IMR-90 (cell line): Measurements from ENCODE around the gene MIER2. TPM values are rescaled to one million over a fixed set of nuclear protein-coding genes. Genes with fewer than 3 reads are reported as not detected.

Source experiments
- ATAC-seq: fragments of 200-7000 bp; cut with Tn5 transposase; 2 replicates; pipeline ENCODE4 v1.9.1; 2020; ENCODE audit warnings: low read depth, mild to moderate bottlenecking, moderate library complexity
- BruUV-seq: library from RNA; stranded (reverse); fragments of 400-500 nt; replicated peaks from 2 replicates; lab custom pipeline; 2021; lab: Mats Ljungman, UMichigan
- CTCF ChIA-PET: fragments of 300-600 bp; formaldehyde crosslinking; extraction: SDS; loops from one replicate; lab custom pipeline; 2021; ENCODE audit warnings: antibody characterized with exemption; lab: Yijun Ruan, JAX
- POLR2A ChIA-PET: fragments of 300-600 bp; sonication (Branson Sonifier 250); formaldehyde crosslinking; loops from one replicate; lab custom pipeline; 2022; ENCODE audit warnings: antibody characterized with exemption; ENCODE audit not compliant: unreplicated experiment; lab: Charles Lee
- DNase-seq: peaks from one replicate; pipeline ENCODE4 v3.0.0; 2013
- H2AFZ ChIP-seq: replicated peaks from 2 replicates; pipeline ENCODE3; 2013; ENCODE audit warnings: low read length, mild to moderate bottlenecking; ENCODE audit not compliant: poor library complexity
- H2AK5ac ChIP-seq: 2 replicates; pipeline ENCODE4 v1.6.1; 2013; ENCODE audit warnings: low read depth, low read length, inconsistent platforms
- H2AK9ac ChIP-seq: replicated peaks from 2 replicates; pipeline ENCODE3; 2013; ENCODE audit warnings: mild to moderate bottlenecking, low read depth, low read length, moderate library complexity; ENCODE audit not compliant: poor library complexity
- H2BK120ac ChIP-seq: 2 replicates; pipeline ENCODE4 v1.6.1; 2013; ENCODE audit warnings: low read depth, low read length, inconsistent platforms
- H2BK15ac ChIP-seq: 3 replicates; pipeline ENCODE4 v1.6.1; 2013; ENCODE audit warnings: low read depth, low read length, inconsistent platforms
- H2BK20ac ChIP-seq: 2 replicates; pipeline ENCODE4 v1.6.1; 2013; ENCODE audit warnings: low read depth, mild to moderate bottlenecking, inconsistent platforms, low read length, moderate library complexity
- H2BK5ac ChIP-seq: 2 replicates; pipeline ENCODE4 v1.6.1; 2013; ENCODE audit warnings: mild to moderate bottlenecking, low read depth, low read length, inconsistent platforms; ENCODE audit not compliant: poor library complexity, severe bottlenecking
- H3K14ac ChIP-seq: replicated peaks from 2 replicates; pipeline ENCODE4 v1.6.1; 2013; ENCODE audit warnings: low read depth, low read length, inconsistent platforms
- H3K18ac ChIP-seq: 2 replicates; pipeline ENCODE4 v1.6.1; 2013; ENCODE audit warnings: low read depth, low read length, control low read depth
- H3K23ac ChIP-seq: 2 replicates; pipeline ENCODE4 v1.6.1; 2013; ENCODE audit warnings: low read depth, low read length, inconsistent platforms
- H3K27ac ChIP-seq: 2 replicates; pipeline ENCODE4 v1.5.1; 2013; ENCODE audit warnings: mild to moderate bottlenecking, control low read depth, low read length; ENCODE audit not compliant: insufficient read depth
- H3K27me3 ChIP-seq: 2 replicates; pipeline ENCODE4 v1.6.1; 2013; ENCODE audit warnings: low read length; ENCODE audit not compliant: control insufficient read depth, insufficient read depth
- H3K36me3 ChIP-seq: 2 replicates; pipeline ENCODE4 v1.6.1; 2013; ENCODE audit warnings: low read length, mixed read lengths; ENCODE audit not compliant: control insufficient read depth, insufficient read depth
- H3K4ac ChIP-seq: 2 replicates; pipeline ENCODE4 v1.6.1; 2013; ENCODE audit warnings: low read depth, low read length, inconsistent platforms
- H3K4me1 ChIP-seq: 2 replicates; pipeline ENCODE4 v1.6.1; 2013; ENCODE audit warnings: low read length, mixed read lengths; ENCODE audit not compliant: control insufficient read depth, insufficient read depth
- H3K4me2 ChIP-seq: 2 replicates; pipeline ENCODE4 v1.6.1; 2013; ENCODE audit warnings: low read depth, mild to moderate bottlenecking, control low read depth, low read length, moderate library complexity
- H3K4me3 ChIP-seq: 2 replicates; pipeline ENCODE4 v1.5.1; 2013; ENCODE audit warnings: low read depth, mild to moderate bottlenecking, control low read depth, low read length, moderate library complexity; ENCODE audit not compliant: insufficient read depth
- H3K56ac ChIP-seq: 2 replicates; pipeline ENCODE4 v1.6.1; 2013; ENCODE audit warnings: low read length, inconsistent platforms; ENCODE audit not compliant: insufficient read depth; ENCODE audit errors: extremely low read depth
- H3K79me1 ChIP-seq, 2 experiments: 2 replicates each; pipeline ENCODE4 v1.6.1; 2013; ENCODE audit warnings: low read length in 2 of 2, inconsistent platforms in 1 of 2, low read depth in 1 of 2
- H3K9ac ChIP-seq: 2 replicates; pipeline ENCODE4 v1.6.1; 2013; ENCODE audit warnings: low read depth, low read length, control low read depth
- H3K9me1 ChIP-seq: 2 replicates; pipeline ENCODE4 v1.6.1; 2013; ENCODE audit warnings: low read length, inconsistent platforms; ENCODE audit not compliant: insufficient read depth
- H3K9me3 ChIP-seq: 2 replicates; pipeline ENCODE4 v1.6.1; 2013; ENCODE audit warnings: low read length; ENCODE audit not compliant: control insufficient read depth, insufficient read depth
- H4K20me1 ChIP-seq: 2 replicates; pipeline ENCODE4 v1.6.1; 2013; ENCODE audit warnings: low read length, inconsistent platforms; ENCODE audit not compliant: insufficient read depth
- H4K5ac ChIP-seq: 2 replicates; pipeline ENCODE4 v1.6.1; 2013; ENCODE audit warnings: mild to moderate bottlenecking, low read depth, low read length, control low read depth
- H4K8ac ChIP-seq, 2 experiments: 2 replicates each; pipeline ENCODE4 v1.6.1; 2013; ENCODE audit warnings: low read depth in 2 of 2, low read length in 2 of 2, control low read depth in 1 of 2, inconsistent platforms in 1 of 2
- H4K91ac ChIP-seq: 2 replicates; pipeline ENCODE4 v1.6.1; 2013; ENCODE audit warnings: low read depth, low read length, inconsistent platforms; ENCODE audit not compliant: insufficient read depth
- BHLHE40 ChIP-seq: fragments of 150-350 bp; IDR thresholded peaks from 2 replicates; pipeline ENCODE4 v1.6.1; 2016; ENCODE audit warnings: mild to moderate bottlenecking, low read depth, low read length
- CEBPB ChIP-seq: IDR thresholded peaks from 2 replicates; pipeline ENCODE4 v1.6.1; 2012; ENCODE audit warnings: low read depth, low read length, improper control_type of control experiment
- ELK1 ChIP-seq: fragments of 150-350 bp; IDR thresholded peaks from 2 replicates; pipeline ENCODE4 v1.6.1; 2016; ENCODE audit warnings: low read depth, mild to moderate bottlenecking, low read length, moderate library complexity, borderline replicate concordance
- FOS ChIP-seq: fragments of 150-350 bp; IDR thresholded peaks from 2 replicates; pipeline ENCODE4 v1.6.1; 2016; ENCODE audit warnings: low read depth, low read length
- MAFK ChIP-seq: IDR thresholded peaks from 2 replicates; pipeline ENCODE4 v1.6.1; 2012; ENCODE audit warnings: low read depth, low read length, improper control_type of control experiment
- MAZ ChIP-seq: IDR thresholded peaks from 2 replicates; pipeline ENCODE4 v1.6.1; 2012; ENCODE audit warnings: low read depth, mild to moderate bottlenecking, low read length, improper control_type of control experiment, moderate library complexity, borderline replicate concordance
- MXI1 ChIP-seq: IDR thresholded peaks from 2 replicates; pipeline ENCODE4 v1.6.1; 2012; ENCODE audit warnings: low read depth, mild to moderate bottlenecking, low read length, moderate library complexity, borderline replicate concordance
- NFE2L2 ChIP-seq: fragments of 150-350 bp; IDR thresholded peaks from 2 replicates; pipeline ENCODE4 v1.6.1; 2016; ENCODE audit warnings: low read depth, mild to moderate bottlenecking, low read length
- POLR2A ChIP-seq: IDR thresholded peaks from 2 replicates; pipeline ENCODE4 v1.6.1; 2012; ENCODE audit warnings: mild to moderate bottlenecking, low read depth, low read length
- RAD21 ChIP-seq: IDR thresholded peaks from 2 replicates; pipeline ENCODE4 v1.6.1; 2012; ENCODE audit warnings: low read length, improper control_type of control experiment
- RCOR1 ChIP-seq: IDR thresholded peaks from 2 replicates; pipeline ENCODE4 v1.6.1; 2012; ENCODE audit warnings: mild to moderate bottlenecking, low read length, improper control_type of control experiment; ENCODE audit not compliant: insufficient replicate concordance
- RFX5 ChIP-seq: IDR thresholded peaks from 2 replicates; pipeline ENCODE4 v1.8.0; 2012; ENCODE audit warnings: low read depth, mild to moderate bottlenecking, low read length, moderate library complexity
- SMC3 ChIP-seq: fragments of 150-350 bp; IDR thresholded peaks from 2 replicates; pipeline ENCODE4 v1.6.1; 2016; ENCODE audit warnings: low read depth, mild to moderate bottlenecking, antibody characterized with exemption, low read length, moderate library complexity
- USF2 ChIP-seq: fragments of 150-350 bp; IDR thresholded peaks from 2 replicates; pipeline ENCODE4 v1.6.1; 2017; ENCODE audit warnings: mild to moderate bottlenecking, antibody characterized with exemption, low read length, low read depth
- WGBS, 2 experiments: methylation state at CpG; one replicate each; pipeline versions ENCODE4 v1.1.5 to v1.1.7; 2013; ENCODE audit warnings: missing lambda C conversion rate in 2 of 2; ENCODE audit not compliant: insufficient read length in 1 of 2; ENCODE audit errors: extremely low coverage in 2 of 2; 5-methylcytosine and 5-hydroxymethylcytosine counted together
- dilution Hi-C: fragments of 300-500 bp; cut with HindIII; formaldehyde crosslinking; loops from one replicate; pipeline ENCODE4 v1.14.3; 2018; ENCODE audit warnings: low sequenced_read_pairs; ENCODE audit not compliant: unreplicated experiment
- in situ Hi-C: fragments of 300-500 bp; cut with MboI; formaldehyde crosslinking; loops from 3 replicates; pipeline ENCODE4 v1.14.3; 2019; ENCODE audit warnings: low sequenced_read_pairs, inconsistent platforms, mixed read lengths
- intact Hi-C: fragments of 100-400 bp; cut with micrococcal nuclease; formaldehyde crosslinking; loops from 2 replicates; pipeline ENCODE4 v1.10.0; 2022
- polyA plus RNA-seq, 3 experiments: library from polyadenylated mRNA; depleted of rRNA; stranded (reverse); fragments of >200 nt; gene quantifications; 2 replicates each; pipeline ENCODE4 v1.2.3, GENCODE V29; 2012; ENCODE audit warnings: low replicate concordance in 1 of 3
- total RNA-seq: library from RNA; depleted of rRNA; stranded (reverse); fragments of >200 nt; gene quantifications from 2 replicates; pipeline ENCODE4 v1.2.3, GENCODE V29; 2012

MIER2 gene
- total and polyA plus RNA-seq, 2 of the 4 experiments (the other 2 are of a cell fraction), result 28.0 to 28.4 TPM

- no peak for TF ChIP-seq CEBPB
These were observed 49.5 kb downstream of the MIER2 start (continued) for GRCh38 chr19:294946-295686.

- no peak overlapping the region for H3K56ac ChIP-seq
- H4K91ac ChIP-seq, result no peak overlapping the region
- H4K5ac ChIP-seq, result no peak overlapping the region
- H2AK5ac ChIP-seq, result no peak overlapping the region
- H4K20me1 ChIP-seq, result 0 out of 2 replicates have a peak, but pooled peaks cover 8% of the 10 kb centered on the region
- H4K8ac ChIP-seq, result no peak overlapping the region
- H3K79me1 ChIP-seq, result no peaks in the 10 kb centered on the region
- H3K18ac ChIP-seq, result no peak overlapping the region
- no peak overlapping the region for H2BK20ac ChIP-seq
- BruUV-seq, result no TSS peak
- no peaks in the 10 kb centered on the region for H3K9me3 ChIP-seq
- dilution Hi-C loops (no loop called here), intact Hi-C loops (no loop called here), in situ Hi-C loops (no loop called here)
- no peak overlapping the region for H3K27ac ChIP-seq
- WGBS, 2 experiments, result 5% methylated on average over 16 of the region's 29 CpGs; no CpG with 5 or more reads in 1 of the 2 experiments
- no peak overlapping the region for H3K9ac ChIP-seq
- H3K36me3 ChIP-seq, result no peaks in the 10 kb centered on the region
- H3K4me3 ChIP-seq, result no peak overlapping the region
- H3K27me3 ChIP-seq, result peaks cover 51% of the 10 kb centered on the region
- H2BK5ac ChIP-seq, result no peak overlapping the region
- ATAC-seq, result peak; percentile 30
- no peak overlapping the region for H2BK120ac ChIP-seq
- H2AK9ac ChIP-seq, result no peak overlapping the region
- H3K4ac ChIP-seq, result no peak overlapping the region
- H2BK15ac ChIP-seq, result no peak overlapping the region
- 0 out of 2 replicates have a peak overlapping the region, but pooled peaks have one; percentile 53 for H3K23ac ChIP-seq
- CTCF ChIA-PET, result interaction anchor here (1.1 kb wide), 1 partner anchor 49 kb away, joined by 3 read pairs; no protein-coding TSS in a partner anchor
- POLR2A ChIA-PET, result no interaction called here
- DNase-seq, result peak; percentile 8
- H3K9me1 ChIP-seq, result no peaks in the 10 kb centered on the region
- H3K4me1 ChIP-seq, result peaks cover 6% of the 10 kb centered on the region; the same call in 1 of the 2 replicates
- H3K4me2 ChIP-seq, result peak overlapping the region; percentile 59; the same call in 1 of the 2 replicates
- H3K14ac ChIP-seq, result no peak overlapping the region
- peak overlapping the region; percentile 78 for H2AFZ ChIP-seq
- no peak for TF ChIP-seq CEBPB
- TF ChIP-seq POLR2A, result no peak
- no peak for TF ChIP-seq RAD21
- TF ChIP-seq MXI1, result no peak
- TF ChIP-seq SMC3, result no peak
- TF ChIP-seq FOS, result no peak
- no peak; the same call in 1 of the 2 replicates for TF ChIP-seq MAZ
- TF ChIP-seq NFE2L2, result no peak
- no peak for TF ChIP-seq RFX5
- no peak for TF ChIP-seq RCOR1
- no peak for TF ChIP-seq USF2
- TF ChIP-seq BHLHE40, result no peak
- no peak for TF ChIP-seq MAFK
- no peak for TF ChIP-seq ELK1
These were observed 50.2 kb downstream of the MIER2 start for GRCh38 chr19:294341-294945.
